ENCODE data around the gene AQP7.
"Not testable (repeated sequence)": the region's sequence is repeated elsewhere in the genome, so short reads cannot be mapped to it uniquely, and the experiment has no call there.

- TF ChIP-seq CTCF, POLR2A (IDR thresholded peaks at IDR 0.05): not testable (repeated sequence)
These were observed 20.0 kb downstream of the AQP7 start for GRCh38 chr9:33382397-33382796.

Measured in adrenal gland (tissue), 5 donors.